ENCODE measurements around the gene BICRA. TPM values are rescaled to one million over a fixed set of nuclear protein-coding genes. Genes with fewer than 3 reads are reported as not detected.

The BICRA gene
- total and polyA plus RNA-seq, 9 of the 15 experiments (the other 6 are each of a cell fraction or from before 2014, with no cell fraction given), result 0.01 to 8.8 (median 1.2) TPM

- no TSS peak for BruUV-seq (replicated peaks)
- 0 out of 3 replicates have a peak, but pooled peaks cover 5% of the 10 kb centered on the region for H3K36me3 ChIP-seq (ENCODE audit: control insufficient read depth, insufficient read depth, low read length)
- H3K9me1 ChIP-seq (ENCODE audit: control insufficient read depth, insufficient read depth, low read length), result no peaks in the 10 kb centered on the region
- no peaks in the 10 kb centered on the region for H3K4me1 ChIP-seq (replicated peaks in 1 of 2; ENCODE audit: control insufficient read depth in 2 of 2, insufficient read depth in 2 of 2, low read length in 2 of 2)
- in situ Hi-C loops (cut with MboI) (no loop called here), intact Hi-C loops (cut with micrococcal nuclease) (no loop called here)
- WGBS (ENCODE audit: insufficient coverage, low coverage, missing lambda C conversion rate), result 66% methylated on average over 6 of the region's 6 CpGs
- H2AFZ ChIP-seq (ENCODE audit: low read depth, low read length), result no peak overlapping the region
- peaks cover 13% of the 10 kb centered on the region; the same call in 2 of the 3 replicates for H3K79me2 ChIP-seq (ENCODE audit: control insufficient read depth, insufficient read depth, low read length)
- H3K4me3 ChIP-seq, result no peak overlapping the region
- no peaks in the 10 kb centered on the region for H3K9me3 ChIP-seq (replicated peaks; ENCODE audit: control insufficient read depth, insufficient read depth, low read depth, low read length)
- ChIA-PET POLR2A (interaction anchor here (0.6 kb wide), 1 partner anchor 31 kb away, joined by 3 read pairs; no protein-coding TSS in a partner anchor), CTCF (ENCODE audit: low intra/inter-chr PET ratio) (no interaction called here)
- TF ChIP-seq HOXB6 (CRISPR knock-in tag; IDR thresholded peaks at IDR 0.05; ENCODE audit: borderline replicate concordance) (no peak), NFXL1 (CRISPR knock-in tag; IDR thresholded peaks at IDR 0.05) (no peak), MCM2 (IDR thresholded peaks at IDR 0.05; ENCODE audit: low read depth) (no peak), SIN3B (IDR thresholded peaks at IDR 0.05; ENCODE audit: low read depth) (no peak), SMARCA4 (IDR thresholded peaks at IDR 0.05) (no peak), KLF6 (CRISPR knock-in tag; IDR thresholded peaks at IDR 0.05; ENCODE audit: borderline replicate concordance) (no peak), MCM3 (IDR thresholded peaks at IDR 0.05) (no peak), ZFP36 (IDR thresholded peaks at IDR 0.05; ENCODE audit: low read depth, low read length, partially characterized antibody) (peak; percentile 21)
- H4K20me1 ChIP-seq (replicated peaks; ENCODE audit: control insufficient read depth, insufficient read depth, low read length), result peaks cover 10% of the 10 kb centered on the region
- FAIRE-seq, result peak; percentile 74
- no peak overlapping the region for H3K9ac ChIP-seq (ENCODE audit: insufficient read depth in 1 of 2, low read depth in 2 of 2, low read length in 2 of 2)
- H3K4me2 ChIP-seq (ENCODE audit: insufficient read depth, low read length), result no peak overlapping the region
- no peak for ATAC-seq
- no peaks in the 10 kb centered on the region for H3K27me3 ChIP-seq (ENCODE audit: control insufficient read depth in 2 of 2, insufficient read depth in 2 of 2, low read length in 2 of 2)
- H3K27ac ChIP-seq (ENCODE audit: extremely low read depth, low read depth, low read length), result no peak overlapping the region
- DNase-seq (ENCODE audit: extremely low read depth in 1 of 4, low spot score in 3 of 4), result no peak
Observed at GRCh38 chr19:47630594-47630993, 21.7 kb downstream of the BICRA start.

Measured in K562 (cell line).